GM12878 (cell line): ENCODE measurements around the gene TNNT2.

Experiments used
- BHLHE40 ChIP-seq, 2 experiments: fragments of 450-650 bp in 1 of 2; IDR thresholded peaks; 2 replicates each; pipeline ENCODE4 v1.6.1; 2011 to 2017; ENCODE audit warnings: low read depth in 2 of 2, borderline replicate concordance in 1 of 2, improper control_type of control experiment in 1 of 2, low read length in 1 of 2, mild to moderate bottlenecking in 1 of 2
- BRCA1 ChIP-seq: IDR thresholded peaks from 2 replicates; pipeline ENCODE4 v1.6.1; 2011; ENCODE audit warnings: low read depth, low read length, improper control_type of control experiment
- MLLT1 ChIP-seq: fragments of 450-650 bp; IDR thresholded peaks from 2 replicates; pipeline ENCODE4 v1.6.1; 2016; ENCODE audit warnings: mild to moderate bottlenecking
- MTA3 ChIP-seq: IDR thresholded peaks from 2 replicates; pipeline ENCODE4 v1.6.1; 2012; ENCODE audit warnings: low read length, inconsistent platforms, borderline replicate concordance
- PAX8 ChIP-seq: fragments of 450-650 bp; IDR thresholded peaks from 2 replicates; pipeline ENCODE4 v1.6.1; 2017; ENCODE audit warnings: mild to moderate bottlenecking, moderate library complexity

DNA sequence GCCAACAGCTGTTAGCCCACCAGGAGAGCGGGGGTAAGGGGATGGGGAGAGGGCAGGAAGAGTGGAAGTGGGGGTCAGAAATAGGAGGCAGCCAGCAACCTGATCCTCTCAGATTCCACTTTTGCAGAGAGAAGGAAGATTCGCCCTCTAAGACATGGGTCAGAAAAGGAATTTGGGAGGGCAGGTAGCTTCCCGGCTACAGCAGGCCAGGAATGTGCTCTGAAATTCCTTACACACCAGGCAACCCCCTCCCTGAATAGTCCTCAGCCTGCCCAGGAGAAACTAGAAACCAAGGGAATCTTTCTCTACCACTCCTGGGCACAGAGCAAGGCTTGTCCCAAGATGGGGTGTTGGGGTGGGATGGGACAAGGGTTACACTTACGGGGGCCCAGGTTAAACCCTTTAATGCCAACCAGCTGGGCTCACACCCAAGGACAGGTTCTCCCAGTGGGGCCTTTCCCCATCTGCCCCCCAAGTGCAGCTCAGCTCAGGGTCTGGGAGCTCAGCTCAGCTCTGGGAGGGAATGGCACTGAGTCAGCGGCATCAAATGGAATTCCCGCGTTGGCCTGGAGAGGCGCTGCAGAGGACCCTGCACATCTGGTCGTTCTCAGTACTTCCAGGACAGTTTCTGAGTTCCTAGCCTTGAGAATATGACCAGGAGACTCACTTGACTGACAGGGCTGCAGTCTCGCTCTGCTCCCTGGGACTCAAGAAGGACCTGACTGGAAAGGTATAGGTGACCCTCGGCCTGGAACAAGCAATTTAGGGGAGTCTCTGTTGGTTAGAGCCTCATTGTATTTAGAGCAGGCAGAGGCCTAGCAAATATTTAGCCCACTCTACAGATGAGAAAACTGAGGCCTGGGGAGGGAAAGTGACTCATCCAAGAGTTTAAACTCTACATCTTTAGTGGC lies 761 bp downstream of the TNNT2 start:
- TF ChIP-seq PAX8, result no peak
- TF ChIP-seq BRCA1, result no peak
- no peak for TF ChIP-seq MTA3
- no peak for TF ChIP-seq BHLHE40 (IDR thresholded peaks at IDR 0.05; ENCODE audit: borderline replicate concordance in 1 of 2, low read depth in 2 of 2, low read length in 1 of 2)
- no peak for TF ChIP-seq MLLT1
